Mesenchymal stem cell (in vitro differentiated cells and primary cell): ENCODE results near the gene ABCB1.
"Not testable (repeated sequence)": the region's sequence is repeated elsewhere in the genome, so short reads cannot be mapped to it uniquely, and the experiment has no call there.

ENCODE experiments used
- DNase-seq: peaks from one replicate; pipeline ENCODE4 v3.0.0-alpha.2; 2013
- H2AFZ ChIP-seq: one replicate; pipeline ENCODE4 v1.6.1; 2013; ENCODE audit warnings: low read depth, mild to moderate bottlenecking, control low read depth, inconsistent platforms, low read length, moderate library complexity
- H2AK5ac ChIP-seq: 2 replicates; pipeline ENCODE4 v1.6.1; 2013; ENCODE audit warnings: low read length, moderate library complexity, mild to moderate bottlenecking, inconsistent platforms; ENCODE audit not compliant: severe bottlenecking
- H2BK120ac ChIP-seq: one replicate; pipeline ENCODE4 v1.6.1; 2013; ENCODE audit warnings: low read depth, mild to moderate bottlenecking, inconsistent platforms, low read length, moderate library complexity
- H2BK12ac ChIP-seq, 2 experiments: one replicate each; pipeline ENCODE4 v1.6.1; 2013; ENCODE audit warnings: inconsistent platforms in 2 of 2, low read length in 2 of 2, mild to moderate bottlenecking in 2 of 2, moderate library complexity in 2 of 2, control low read depth in 1 of 2
- H2BK15ac ChIP-seq: one replicate; pipeline ENCODE4 v1.6.1; 2013; ENCODE audit warnings: mild to moderate bottlenecking, low read depth, inconsistent platforms; ENCODE audit not compliant: poor library complexity, severe bottlenecking
- H2BK5ac ChIP-seq: 2 replicates; pipeline ENCODE4 v1.6.1; 2013; ENCODE audit warnings: low read depth, mild to moderate bottlenecking, low read length, control low read depth, inconsistent platforms; ENCODE audit not compliant: poor library complexity, severe bottlenecking
- H3K14ac ChIP-seq, 2 experiments: one replicate each; pipeline ENCODE4 v1.6.1; 2013; ENCODE audit warnings: inconsistent platforms in 2 of 2, low read length in 2 of 2, control low read depth in 1 of 2, mild to moderate bottlenecking in 1 of 2, moderate library complexity in 1 of 2
- H3K18ac ChIP-seq, 2 experiments: one replicate each; pipeline ENCODE4 v1.6.1; 2013; ENCODE audit warnings: inconsistent platforms in 2 of 2, low read length in 2 of 2, control low read depth in 1 of 2, low read depth in 1 of 2, mild to moderate bottlenecking in 1 of 2
- H3K23ac ChIP-seq, 2 experiments: one replicate each; pipeline ENCODE4 v1.6.1; 2013; ENCODE audit warnings: inconsistent platforms in 2 of 2, low read length in 2 of 2, mild to moderate bottlenecking in 2 of 2, moderate library complexity in 2 of 2, control low read depth in 1 of 2
- H3K27ac ChIP-seq: 2 replicates; pipeline ENCODE4 v1.5.1; 2013; ENCODE audit warnings: mild to moderate bottlenecking, moderate library complexity, low read length, control low read depth, inconsistent platforms; ENCODE audit not compliant: poor library complexity, severe bottlenecking
- H3K27me3 ChIP-seq, 2 experiments: 2 replicates each; pipeline versions ENCODE4 v1.6.1 to v1.7.0; 2013; ENCODE audit warnings: low read length in 2 of 2, mild to moderate bottlenecking in 2 of 2, moderate library complexity in 2 of 2, control low read depth in 1 of 2, inconsistent platforms in 1 of 2; ENCODE audit not compliant: control insufficient read depth in 1 of 2, insufficient read depth in 1 of 2
- H3K36me3 ChIP-seq, 2 experiments: 2 replicates each; pipeline versions ENCODE4 v1.6.1 to v1.7.0; 2013; ENCODE audit warnings: low read length in 2 of 2, control low read depth in 1 of 2, inconsistent platforms in 1 of 2, low read depth in 1 of 2, mild to moderate bottlenecking in 1 of 2; ENCODE audit not compliant: insufficient read depth in 2 of 2, control insufficient read depth in 1 of 2
- H3K4ac ChIP-seq, 2 experiments: one replicate each; pipeline ENCODE4 v1.6.1; 2013; ENCODE audit warnings: inconsistent platforms in 2 of 2, low read length in 2 of 2, mild to moderate bottlenecking in 2 of 2, moderate library complexity in 2 of 2, control low read depth in 1 of 2, low read depth in 1 of 2
- H3K4me1 ChIP-seq: 2 replicates; pipeline ENCODE4 v1.6.1; 2013; ENCODE audit warnings: low read depth, low read length, control low read depth; ENCODE audit not compliant: control insufficient read depth, insufficient read depth
- H3K4me2 ChIP-seq: 2 replicates; pipeline ENCODE4 v1.6.1; 2013; ENCODE audit warnings: low read length, mild to moderate bottlenecking, inconsistent platforms; ENCODE audit not compliant: poor library complexity, severe bottlenecking
- H3K4me3 ChIP-seq, 2 experiments: 2 replicates each; pipeline versions ENCODE4 v1.5.1 to v1.7.0; 2013; ENCODE audit warnings: low read length in 2 of 2, mild to moderate bottlenecking in 2 of 2, control low read depth in 1 of 2, low read depth in 1 of 2; ENCODE audit not compliant: insufficient read depth in 1 of 2
- H3K79me1 ChIP-seq: replicated peaks from 2 replicates; pipeline ENCODE4 v1.6.1; 2013; ENCODE audit warnings: mild to moderate bottlenecking, control low read depth, low read length, inconsistent platforms; ENCODE audit not compliant: poor library complexity, severe bottlenecking
- H3K9ac ChIP-seq: 2 replicates; pipeline ENCODE4 v1.7.0; 2013; ENCODE audit warnings: mild to moderate bottlenecking, low read length, moderate library complexity
- H3K9me3 ChIP-seq: 2 replicates; pipeline ENCODE4 v1.7.0; 2013; ENCODE audit warnings: mild to moderate bottlenecking, low read length; ENCODE audit not compliant: control insufficient read depth
- H4K8ac ChIP-seq: one replicate; pipeline ENCODE4 v1.6.1; 2013; ENCODE audit warnings: inconsistent platforms, mild to moderate bottlenecking, low read length, moderate library complexity
- H4K91ac ChIP-seq: one replicate; pipeline ENCODE4 v1.6.1; 2013; ENCODE audit warnings: mild to moderate bottlenecking, low read length, inconsistent platforms
- WGBS: methylation state at CpG from one replicate; pipeline ENCODE4 v1.1.7; 2013; ENCODE audit warnings: mixed read lengths; 5-methylcytosine and 5-hydroxymethylcytosine counted together

ABCB1 gene

GRCh38 chr7:87465534-87465880 is 135.2 kb downstream of the ABCB1 start:
- H3K4me1 ChIP-seq, H3K27me3 ChIP-seq, H2BK5ac ChIP-seq, H3K9me3 ChIP-seq, H3K4ac ChIP-seq, H3K27ac ChIP-seq, H2AK5ac ChIP-seq, H3K4me3 ChIP-seq, H2BK120ac ChIP-seq, H3K4me2 ChIP-seq, H4K91ac ChIP-seq, H3K79me1 ChIP-seq, H2BK15ac ChIP-seq, H3K23ac ChIP-seq, H4K8ac ChIP-seq, H2BK12ac ChIP-seq, H3K18ac ChIP-seq, H3K36me3 ChIP-seq, H3K9ac ChIP-seq, H2AFZ ChIP-seq, DNase-seq, H3K14ac ChIP-seq: not testable (repeated sequence)
- WGBS: 80% methylated on average over 6 of the region's 7 CpGs

GRCh38 chr7:87464830-87465533 is 135.7 kb downstream of the ABCB1 start:
- not testable (repeated sequence) for H3K4me2 ChIP-seq, H3K9ac ChIP-seq, H3K4me1 ChIP-seq, H3K79me1 ChIP-seq, H2AK5ac ChIP-seq, H3K14ac ChIP-seq, H3K9me3 ChIP-seq, DNase-seq, H4K91ac ChIP-seq, H3K23ac ChIP-seq, H3K36me3 ChIP-seq, H2BK5ac ChIP-seq, H4K8ac ChIP-seq, H3K4me3 ChIP-seq, H2BK12ac ChIP-seq, H2BK120ac ChIP-seq, H3K27ac ChIP-seq, H2BK15ac ChIP-seq, H3K27me3 ChIP-seq, H2AFZ ChIP-seq, H3K18ac ChIP-seq, H3K4ac ChIP-seq
- 66% methylated on average over 16 of the region's 16 CpGs for whole genome bisulfite sequencing

DNA sequence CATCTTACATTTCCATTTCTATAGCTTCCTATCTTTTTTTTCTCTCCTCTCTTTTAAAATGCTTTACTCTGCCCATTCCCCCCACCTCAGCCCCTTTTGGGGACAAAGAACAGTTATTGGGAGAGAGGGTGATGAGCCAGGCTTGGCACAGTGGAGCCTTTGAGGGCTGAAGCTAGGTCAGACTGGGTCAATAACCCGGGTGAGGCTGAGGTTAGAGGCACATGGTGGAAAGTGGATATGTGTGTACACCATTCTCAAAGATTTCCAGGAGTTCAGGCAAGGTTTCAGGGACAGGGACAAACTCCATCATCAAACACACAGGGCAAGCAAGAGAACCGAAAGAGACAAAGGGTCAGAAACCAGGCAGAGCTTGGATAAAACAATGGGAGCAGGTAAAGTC is 136.7 kb downstream of the ABCB1 start:
- Histone ChIP-seq H3K18ac (no peak overlapping the region), H2AK5ac (no peak overlapping the region), H3K4me3 (no peak overlapping the region), H3K23ac (no peak overlapping the region), H2AFZ (no peak overlapping the region), H3K27ac (no peak overlapping the region), H3K4me2 (no peak overlapping the region), H3K4ac (no peak overlapping the region), H3K9me3 (no peaks in the 10 kb centered on the region), H3K9ac (no peak overlapping the region), H4K91ac (no peak overlapping the region), H2BK5ac (no peak overlapping the region), H3K14ac (no peak overlapping the region), H3K27me3 (no peaks in the 10 kb centered on the region), H2BK12ac (no peak overlapping the region), H2BK120ac (no peak overlapping the region), H3K36me3 (no peaks in the 10 kb centered on the region), H4K8ac (no peak overlapping the region), H3K79me1 (no peaks in the 10 kb centered on the region), H2BK15ac (no peak overlapping the region), H3K4me1 (no peaks in the 10 kb centered on the region)
- WGBS: 78% methylated on average over 1 of the region's 2 CpGs
- no peak for DNase-seq

- H3K23ac ChIP-seq, H4K8ac ChIP-seq, H2AFZ ChIP-seq, H3K9ac ChIP-seq, H3K4me3 ChIP-seq, H3K4me1 ChIP-seq, H3K14ac ChIP-seq, H2AK5ac ChIP-seq, H3K9me3 ChIP-seq, H3K27me3 ChIP-seq, H2BK5ac ChIP-seq, H3K4me2 ChIP-seq, H3K4ac ChIP-seq, H4K91ac ChIP-seq, H2BK12ac ChIP-seq, H3K27ac ChIP-seq, H3K79me1 ChIP-seq, H2BK120ac ChIP-seq, H3K18ac ChIP-seq, DNase-seq, H2BK15ac ChIP-seq, H3K36me3 ChIP-seq: not testable (repeated sequence)
- WGBS: no CpG with 5 or more reads among the region's 3 CpGs
These were observed 140.2 kb downstream of the ABCB1 start for GRCh38 chr7:87460444-87460843.
